GM18502 (cell line): ENCODE data around the gene EIF4A2.
"Not testable (repeated sequence)": the region's sequence is repeated elsewhere in the genome, so short reads cannot be mapped to it uniquely, and the experiment has no call there.

Experiments
- ATAC-seq: cut with Tn5 transposase; IDR thresholded peaks from one replicate; pipeline ENCODE4 v1.9.1; 2021; ENCODE audit warnings: mild to moderate bottlenecking; ENCODE audit not compliant: unreplicated experiment, poor library complexity

Gene EIF4A2

GRCh38 chr3:186783731-186784515, 546 bp downstream of the EIF4A2 start:
- ATAC-seq, result peak; percentile 68

- ATAC-seq, result no peak
These were observed 1.6 kb downstream of the EIF4A2 start for GRCh38 chr3:186784820-186785494.

GRCh38 chr3:186785495-186786018, 2.2 kb downstream of the EIF4A2 start:
- ATAC-seq, result no peak

- ATAC-seq, result no peak
These were observed 3.5 kb downstream of the EIF4A2 start for GRCh38 chr3:186786922-186787321.

GRCh38 chr3:186787642-186788481, 4.5 kb downstream of the EIF4A2 start:
- ATAC-seq, result no peak

GRCh38 chr3:186788482-186789370, 5.3 kb downstream of the EIF4A2 start:
- no peak for ATAC-seq

GRCh38 chr3:186789554-186790260, 6.3 kb downstream of the EIF4A2 start:
- no peak for ATAC-seq

- ATAC-seq, result no peak
These were observed 7.0 kb downstream of the EIF4A2 start for GRCh38 chr3:186790261-186790981.

GRCh38 chr3:186798239-186798874, 15.0 kb downstream of the EIF4A2 start:
- no peak for ATAC-seq

- no peak for ATAC-seq
These were observed 16.9 kb downstream of the EIF4A2 start for GRCh38 chr3:186800285-186800684.

- ATAC-seq, result no peak
These were observed 19.3 kb downstream of the EIF4A2 start for GRCh38 chr3:186802701-186803100.

GRCh38 chr3:186803447-186803846, 20.1 kb downstream of the EIF4A2 start:
- not testable (repeated sequence) for ATAC-seq

- ATAC-seq, result peak; percentile 92
These were observed 23.0 kb downstream of the EIF4A2 start, which contains the start of gene RFC4 for GRCh38 chr3:186806089-186807055. RFC4 (minus strand) TSS chr3:186806482; CDS start chr3:186804713, 1,769 bp downstream.

- ATAC-seq, result no peak
These were observed 23.9 kb downstream of the EIF4A2 start for GRCh38 chr3:186807231-186807630.

- no peak for ATAC-seq
These were observed 27.1 kb downstream of the EIF4A2 start for GRCh38 chr3:186810336-186810996.

GRCh38 chr3:186811313-186811712, 27.9 kb downstream of the EIF4A2 start:
- ATAC-seq, result not testable (repeated sequence)
